Neural progenitor cell (in vitro differentiated cells): Measurements from ENCODE around the gene TMX4.

ENCODE experiments used
- CTCF ChIP-seq: fragments of 200-600 bp; sonication (generic); IDR thresholded peaks from 2 replicates; pipeline ENCODE4 v1.5.1; 2017; ENCODE audit warnings: antibody characterized with exemption, mild to moderate bottlenecking
- EZH2 ChIP-seq: fragments of 200-600 bp; sonication (generic); IDR thresholded peaks from 2 replicates; pipeline ENCODE4 v1.6.1; 2017; ENCODE audit warnings: antibody characterized with exemption, mild to moderate bottlenecking, moderate library complexity

- TF ChIP-seq CTCF (no peak), EZH2 (no peak)
Measured at GRCh38 chr20:8007490-8007889, 12.1 kb downstream of the TMX4 start.
